ENCODE measurements around the gene ENSA.
"Not testable (repeated sequence)": the region's sequence is repeated elsewhere in the genome, so short reads cannot be mapped to it uniquely, and the experiment has no call there.

Gene ENSA

DNA sequence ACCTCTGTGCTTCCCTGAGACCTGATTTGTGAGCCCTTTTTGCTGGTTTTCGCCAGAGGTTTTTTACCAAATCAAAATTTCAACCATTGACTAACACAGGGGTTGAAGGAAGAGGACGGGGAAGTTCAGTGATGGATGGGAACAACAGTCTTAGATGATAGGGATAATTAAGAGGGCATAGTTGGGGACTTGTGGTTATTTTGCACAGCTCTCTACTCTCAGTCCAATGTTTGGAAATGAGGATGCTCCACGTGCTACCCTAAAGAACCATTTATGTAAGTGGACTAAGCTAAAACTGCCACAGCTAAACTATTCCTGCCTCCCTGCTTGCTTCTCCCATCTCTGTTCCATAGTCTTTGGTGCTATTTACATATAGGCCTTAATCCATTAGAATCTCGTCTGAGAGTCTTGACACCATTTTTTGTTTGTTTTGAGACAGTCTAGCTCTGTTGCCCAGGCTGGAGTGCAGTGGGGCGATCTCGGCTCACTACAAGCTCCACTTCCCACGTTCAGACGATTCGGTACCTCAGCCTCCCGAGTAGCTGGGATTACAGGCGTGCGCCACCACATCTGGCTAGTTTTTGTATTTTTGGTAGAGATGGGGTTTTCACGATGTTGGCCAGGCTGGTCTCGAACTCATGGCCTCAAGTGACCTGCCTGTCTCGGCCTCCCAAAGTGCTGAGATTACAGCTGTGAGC lies 49.3 kb downstream of the ENSA start:
- DNase-seq, result no peak

DNA sequence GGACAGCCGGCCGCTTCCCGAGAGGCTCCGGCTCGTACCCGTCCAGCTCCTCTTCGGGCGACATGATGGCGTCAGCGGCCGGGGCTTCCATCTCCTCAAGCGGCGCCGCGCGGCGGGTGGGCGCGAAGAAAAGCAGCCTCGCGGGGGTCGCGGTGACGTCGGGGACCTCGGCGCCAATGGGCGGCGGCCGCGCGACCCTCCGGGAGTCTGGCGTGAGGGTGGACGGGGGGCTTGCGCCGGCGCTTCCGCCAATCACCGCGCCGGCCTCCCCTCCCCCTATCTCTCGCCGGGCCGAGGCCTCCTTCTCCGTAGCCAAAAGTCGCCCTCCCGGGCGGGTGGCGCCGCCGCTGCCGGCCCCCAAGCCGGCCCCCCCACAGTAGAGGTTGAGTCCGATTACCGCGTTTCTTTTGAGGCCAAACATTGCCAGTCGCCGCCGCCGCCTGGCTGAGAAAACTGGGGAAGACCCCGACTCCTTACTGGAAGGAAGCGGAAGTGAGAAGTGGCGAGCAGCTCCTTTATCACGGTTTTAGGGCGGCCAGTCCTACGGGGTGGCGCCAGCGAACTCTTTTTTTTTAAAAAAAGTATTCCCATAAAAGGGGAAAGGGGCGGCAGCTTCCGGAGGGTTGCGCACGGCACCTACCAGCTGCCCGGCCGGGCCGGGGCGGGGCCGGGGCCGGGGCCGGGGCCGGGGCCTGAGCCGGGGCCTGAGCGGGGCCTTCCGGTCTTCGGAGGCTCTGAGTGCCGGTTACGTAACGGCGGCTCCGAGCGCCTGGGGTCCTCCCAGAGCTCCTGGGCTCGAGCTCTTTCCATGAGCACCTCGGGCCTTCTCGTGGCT lies 50.1 kb downstream of the ENSA start, which contains the start of gene MCL1:
MCL1 (minus strand) TSS at position 501 of the 835 bp plus-strand sequence; CDS start at position 421, 80 bp downstream.
- DNase-seq, result peak; percentile 99

DNA sequence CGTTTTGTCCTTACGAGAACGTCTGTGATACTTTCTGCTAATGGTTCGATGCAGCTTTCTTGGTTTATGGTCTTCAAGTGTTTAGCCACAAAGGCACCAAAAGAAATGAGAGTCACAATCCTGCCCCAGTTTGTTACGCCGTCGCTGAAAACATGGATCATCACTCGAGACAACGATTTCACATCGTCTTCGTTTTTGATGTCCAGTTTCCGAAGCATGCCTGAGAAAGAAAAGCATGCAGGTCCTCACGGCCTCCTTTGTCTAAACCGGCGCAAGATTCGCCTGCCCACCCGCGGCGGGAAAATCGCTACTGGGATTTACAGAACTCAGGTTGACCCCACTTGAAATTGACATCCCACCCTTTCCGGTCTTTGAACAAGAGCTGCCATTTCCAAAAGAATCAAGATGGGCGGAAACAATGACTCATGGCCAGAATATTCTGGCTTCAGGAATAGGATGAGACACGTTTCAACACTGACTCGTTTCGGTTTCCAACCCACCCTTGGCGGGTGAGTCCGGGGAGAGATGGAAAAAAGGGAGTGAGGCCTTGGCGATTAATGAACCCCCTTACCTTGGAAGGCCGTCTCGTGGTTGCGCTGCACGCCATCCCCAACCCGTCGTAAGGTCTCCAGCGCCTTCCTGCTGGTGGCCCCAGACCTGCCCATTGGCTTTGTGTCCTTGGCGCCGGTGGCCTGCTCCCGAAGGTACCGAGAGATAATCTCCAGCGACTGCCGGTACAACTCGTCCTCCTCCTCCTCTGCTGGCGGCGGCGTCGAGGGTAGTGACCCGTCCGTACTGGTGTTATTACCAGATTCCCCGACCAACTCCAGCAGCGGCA lies 50.9 kb downstream of the ENSA start:
- DNase-seq, result peak; percentile 38

DNA sequence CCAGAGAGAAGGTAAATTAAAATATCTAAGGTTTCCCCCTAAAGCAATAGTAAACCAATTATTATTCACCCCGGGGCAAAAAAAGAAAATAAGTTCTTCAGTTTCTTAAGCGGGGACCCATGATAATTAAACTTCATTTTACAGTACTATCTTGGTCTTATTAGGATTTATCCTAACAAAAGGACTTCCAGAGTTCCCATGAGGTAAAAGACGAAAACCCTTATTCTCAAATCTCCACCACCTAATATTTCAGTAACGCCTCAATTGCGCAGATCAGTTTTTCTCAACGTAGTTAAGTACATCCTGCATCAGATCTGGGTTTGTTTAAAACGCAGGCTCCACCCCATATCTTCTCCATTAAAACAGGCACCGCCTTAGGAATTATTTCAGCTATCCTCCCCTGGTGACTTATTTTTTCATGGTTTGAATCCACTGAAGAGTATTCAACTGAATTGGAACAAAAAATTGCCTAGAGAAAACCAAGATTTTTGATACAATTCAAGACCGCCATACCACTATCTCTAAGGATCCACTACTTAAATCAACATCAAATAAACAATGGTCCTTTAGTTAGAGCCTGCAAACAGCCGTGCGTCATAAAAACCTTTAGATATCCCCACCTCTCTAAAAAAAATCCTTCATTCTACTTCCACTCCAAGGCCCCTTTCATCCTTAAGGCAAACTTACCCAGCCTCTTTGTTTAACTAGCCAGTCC lies 51.7 kb downstream of the ENSA start:
- no peak for DNase-seq

DNA sequence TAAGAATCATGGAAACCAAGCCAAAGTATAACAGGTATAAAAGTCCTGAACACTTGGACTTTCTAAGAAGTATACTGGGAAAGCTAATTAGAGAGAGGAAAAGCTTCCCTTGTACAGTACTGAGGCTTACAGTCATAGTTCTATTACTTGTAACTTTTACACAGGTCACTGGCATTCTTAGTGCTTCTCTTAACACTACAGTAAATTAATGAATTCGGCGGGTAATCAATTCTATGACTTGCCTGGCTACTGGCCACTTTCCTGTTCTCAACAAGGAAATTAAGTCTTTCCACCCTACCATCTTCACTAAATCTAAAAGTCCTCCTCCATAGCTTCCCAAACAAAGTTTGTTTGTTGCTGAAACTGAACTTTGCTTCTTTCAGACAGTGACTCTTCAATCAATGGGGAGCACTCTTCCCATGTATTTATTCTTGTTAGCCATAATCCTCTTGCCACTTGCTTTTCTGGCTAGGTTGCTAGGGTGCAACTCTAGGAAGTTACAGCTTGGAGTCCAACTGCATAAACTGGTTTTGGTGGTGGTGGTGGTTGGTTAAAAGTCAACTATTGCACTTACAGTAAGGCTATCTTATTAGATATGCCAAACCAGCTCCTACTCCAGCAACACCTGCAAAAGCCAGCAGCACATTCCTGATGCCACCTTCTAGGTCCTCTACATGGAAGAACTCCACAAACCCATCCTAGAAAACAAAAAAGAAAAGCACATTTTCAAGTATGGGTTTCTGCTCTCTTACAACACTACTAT lies 52.4 kb downstream of the ENSA start:
- DNase-seq, result no peak

DNA sequence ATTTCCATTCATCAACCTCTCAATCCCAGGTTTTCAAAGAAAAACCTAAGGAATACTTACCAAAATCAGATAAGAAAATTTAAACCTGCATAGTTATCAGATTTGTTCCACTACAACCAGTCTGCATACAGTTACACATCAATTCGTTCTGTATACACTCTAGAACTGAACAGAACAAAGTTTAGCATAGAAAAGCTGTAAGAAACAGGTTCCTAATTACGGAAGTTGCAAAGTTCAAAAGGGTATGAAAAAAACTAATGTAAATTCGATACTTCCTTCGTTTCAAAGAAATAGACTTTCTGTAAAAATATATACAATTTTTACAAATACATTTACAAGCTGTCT lies 53.1 kb downstream of the ENSA start:
- DNase-seq, result no peak

DNA sequence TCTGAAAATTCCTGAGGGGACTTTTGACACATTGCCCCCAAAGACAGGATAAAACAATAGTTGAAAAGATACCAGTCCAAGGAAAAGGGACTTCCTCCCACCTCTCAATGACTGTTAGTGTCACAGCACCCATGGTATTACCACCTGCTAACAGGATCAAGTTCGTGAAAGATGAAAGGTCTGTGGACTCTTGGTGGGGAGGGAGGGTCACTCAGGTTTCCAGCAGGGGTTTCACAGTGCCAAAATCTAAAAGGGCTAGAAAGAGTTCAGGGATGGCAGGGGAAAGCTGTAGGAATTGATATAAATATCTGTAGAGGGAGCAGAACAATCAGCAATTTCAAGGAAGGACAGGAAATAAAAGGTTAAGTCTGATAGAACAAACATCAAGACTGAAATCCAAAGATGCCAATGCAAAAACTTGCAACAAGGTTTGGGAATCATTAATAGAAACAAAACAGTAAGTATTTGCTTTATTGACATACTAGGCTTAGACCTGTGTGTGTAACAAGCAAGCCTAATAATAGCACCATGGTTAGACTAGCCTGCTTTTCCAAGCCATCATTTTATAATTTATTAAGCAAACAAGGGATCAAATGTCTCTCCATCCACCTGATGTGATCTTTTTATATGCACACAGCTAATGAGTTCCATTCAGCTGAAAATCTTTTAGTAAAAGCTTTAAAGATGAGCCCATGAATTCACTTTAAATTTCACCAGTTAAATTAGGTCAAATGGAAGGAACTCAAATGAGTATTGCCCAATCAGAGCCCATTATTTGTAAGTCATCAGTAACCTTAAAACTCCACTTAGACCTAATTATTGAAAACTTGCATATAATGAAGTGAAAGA lies 53.7 kb downstream of the ENSA start:
- DNase-seq, result no peak

DNA sequence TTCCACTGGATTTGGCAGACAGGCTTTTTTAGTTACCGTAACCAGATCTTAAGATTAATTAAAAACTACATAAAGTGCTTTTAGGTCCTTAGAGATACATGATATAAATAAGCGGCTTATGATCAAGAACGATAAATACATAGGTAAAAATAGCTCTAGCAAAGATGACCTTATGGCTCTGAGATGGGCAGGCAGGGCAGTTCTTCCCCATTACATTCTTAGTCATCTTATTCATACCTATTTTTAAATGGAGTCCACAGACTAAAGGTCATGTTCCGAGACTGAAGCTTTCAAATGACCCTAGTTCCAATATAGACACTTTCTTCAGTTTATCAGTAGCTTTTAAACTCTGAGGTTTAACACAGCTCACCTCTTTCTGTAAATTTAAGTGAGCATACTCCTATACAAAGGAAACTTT lies 54.3 kb downstream of the ENSA start:
- DNase-seq, result no peak

DNA sequence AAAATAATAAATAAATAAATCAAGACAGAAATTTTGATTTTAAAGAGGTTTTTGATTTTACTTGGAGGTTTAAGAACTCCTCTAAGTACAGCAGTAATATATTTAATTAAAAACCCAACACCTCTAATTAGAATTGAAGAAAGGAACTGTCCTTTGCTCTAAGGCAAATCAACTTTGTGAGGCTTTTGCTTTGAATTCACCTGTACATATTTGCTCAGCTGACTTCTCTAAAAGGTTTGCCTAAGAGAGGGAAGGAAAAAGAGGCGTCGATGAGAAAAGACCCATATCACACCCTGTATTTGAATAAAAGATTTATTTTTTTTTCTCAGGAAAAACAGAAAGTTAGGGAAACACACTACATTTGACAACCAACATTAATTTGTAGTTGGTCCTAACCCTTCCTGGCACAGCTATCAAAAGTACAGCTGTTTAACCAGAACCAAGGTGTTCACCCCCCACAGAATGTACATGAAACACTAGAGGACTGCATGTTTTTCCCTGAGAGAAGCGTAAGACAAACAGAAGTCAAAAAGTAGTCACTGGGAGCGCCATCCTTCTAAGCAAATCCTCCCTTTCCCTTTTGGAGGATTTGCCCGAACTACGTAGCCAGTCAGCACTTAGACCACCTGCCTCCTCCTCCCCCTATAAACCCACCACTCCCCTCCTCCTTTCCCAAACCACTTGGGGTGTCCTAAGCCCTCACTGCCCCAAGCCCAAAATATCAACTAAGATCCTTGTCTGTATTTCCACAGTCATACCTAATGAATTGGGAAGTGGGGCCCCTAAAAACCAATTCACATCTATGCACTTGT lies 54.9 kb downstream of the ENSA start:
- DNase-seq, result no peak

DNA sequence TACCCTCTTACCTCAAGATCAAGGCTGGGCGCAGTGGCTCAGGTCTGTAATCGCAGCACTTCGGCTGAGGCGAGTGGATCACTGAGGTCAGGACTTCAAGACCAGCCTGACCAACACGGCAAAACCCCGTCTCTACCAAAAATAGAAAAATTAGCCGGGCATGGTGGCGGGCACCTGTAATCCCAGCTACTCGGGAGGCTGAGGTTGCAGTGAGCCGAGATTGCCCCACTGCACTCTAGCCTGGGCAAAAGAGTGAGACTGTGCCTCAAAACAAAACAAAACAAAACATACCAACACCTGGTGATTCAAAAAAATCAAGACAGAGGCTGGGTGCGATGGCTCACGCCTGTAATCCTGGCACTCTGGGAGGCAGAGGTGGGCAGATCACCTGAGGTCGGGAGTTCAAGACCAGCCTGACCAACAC lies 55.8 kb downstream of the ENSA start:
- DNase-seq, result not testable (repeated sequence)

DNA sequence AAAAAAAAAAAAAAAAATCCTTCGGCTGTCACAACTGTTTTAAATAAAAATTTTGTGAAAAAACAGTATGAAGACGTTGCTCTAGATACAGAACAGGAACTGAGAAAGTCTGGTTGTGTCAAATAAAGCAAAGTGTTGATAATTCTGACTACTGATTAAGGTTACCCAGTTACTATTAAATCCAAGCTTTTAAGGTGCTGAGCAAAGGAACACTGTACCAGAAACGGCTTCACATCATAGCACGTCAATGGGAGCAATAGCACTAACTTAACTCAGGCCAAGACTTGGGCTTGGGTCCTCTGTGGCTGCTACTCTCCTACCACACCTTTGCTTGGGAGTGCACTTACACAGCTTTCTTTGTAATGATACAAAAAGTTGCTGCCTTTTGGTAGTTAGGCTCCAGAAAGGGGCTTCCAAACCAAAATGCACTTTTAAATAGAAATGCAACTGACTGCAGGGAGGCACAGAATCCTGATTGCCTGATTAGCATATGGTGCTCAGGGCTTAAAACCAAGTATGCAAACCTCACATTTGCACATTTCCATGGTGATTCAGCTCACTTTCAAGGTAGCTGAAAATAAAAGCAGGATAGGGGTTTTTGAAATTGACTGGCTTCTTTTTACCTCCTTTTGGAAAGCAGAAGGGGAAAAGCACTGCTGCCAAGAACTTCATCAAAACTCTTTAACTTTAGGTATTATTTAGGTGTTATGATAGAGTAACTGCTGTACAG lies 56.3 kb downstream of the ENSA start:
- DNase-seq, result no peak

Data from SHP77 treated with DMSO at 0.1 percent for 48 hours (cell line).